CD4-positive, alpha-beta T cell treated with Interleukin-17A for 4 hours (primary cell): ENCODE data around the gene PIAS3.
A peak's percentile ranks its signal among the peaks of the same experiment; 100 is the strongest.

Source experiments
- DNase-seq: peaks from one replicate; pipeline ENCODE4 v3.0.0-alpha.2; 2020; ENCODE audit warnings: mixed read lengths

PIAS3 gene

DNA sequence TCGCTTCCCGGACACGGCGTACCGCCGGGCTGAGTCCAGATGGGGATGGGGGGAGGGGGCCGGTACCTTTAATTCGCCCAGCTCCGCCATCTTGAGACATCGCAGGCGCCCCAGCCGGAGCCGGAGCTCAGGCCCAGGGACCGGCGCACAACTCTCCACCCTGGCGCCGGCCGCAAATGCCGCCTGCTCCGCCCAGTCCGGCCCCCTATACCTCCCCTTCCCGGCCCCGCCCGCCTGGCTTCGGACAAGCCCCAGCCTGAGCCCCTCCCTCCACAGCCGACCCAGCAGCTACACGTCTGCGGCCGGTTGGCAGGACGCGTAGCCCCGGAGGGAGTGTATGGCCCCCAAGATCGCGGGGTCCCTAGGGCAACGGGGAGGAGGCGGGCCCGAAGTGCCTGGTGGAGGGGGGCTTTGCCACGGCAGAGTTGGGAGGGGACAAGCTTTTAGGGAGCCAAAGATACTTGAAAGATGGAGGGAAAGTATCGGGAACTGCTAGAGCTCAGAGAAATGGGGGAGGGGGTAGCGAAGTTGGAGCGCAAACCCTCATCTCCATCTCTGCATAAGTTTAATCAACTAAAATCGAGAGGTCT is at the start of gene PIAS3:
PIAS3 (minus strand) TSS at position 181 of the 590 bp plus-strand sequence; CDS start at position 90, 91 bp downstream.
- peak; percentile 87 for DNase-seq

DNA sequence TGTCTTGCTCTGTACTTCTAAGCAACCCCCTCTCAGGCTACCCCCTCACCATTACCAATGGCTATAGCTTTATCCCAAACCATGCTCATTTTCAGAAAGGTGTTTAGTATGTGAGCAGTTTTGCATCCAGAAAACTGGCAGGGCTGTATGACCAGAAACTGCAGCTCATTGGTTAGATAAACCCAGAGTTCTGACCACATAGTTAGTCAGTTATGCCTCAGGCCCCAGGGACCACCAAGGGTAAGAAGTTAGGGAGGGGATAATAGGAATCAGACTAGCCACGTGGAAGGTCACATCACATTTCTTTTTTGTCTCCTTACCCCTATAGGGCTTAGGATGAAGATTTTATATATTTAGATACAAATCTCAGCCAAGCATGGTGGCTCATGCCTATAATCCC is 49.8 kb upstream of the PIAS3 start:
- no peak for DNase-seq

GRCh38 chr1:145906954-145907753 is 48.3 kb upstream of the PIAS3 start:
- no peak for DNase-seq

GRCh38 chr1:145901312-145902021 is 42.6 kb upstream of the PIAS3 start:
- DNase-seq: no peak

- no peak for DNase-seq
Observed at GRCh38 chr1:145898756-145899155, 39.9 kb upstream of the PIAS3 start.

GRCh38 chr1:145897969-145898368 is 39.1 kb upstream of the PIAS3 start:
- no peak for DNase-seq

GRCh38 chr1:145895471-145895870 is 36.6 kb upstream of the PIAS3 start:
- DNase-seq: no peak

DNA sequence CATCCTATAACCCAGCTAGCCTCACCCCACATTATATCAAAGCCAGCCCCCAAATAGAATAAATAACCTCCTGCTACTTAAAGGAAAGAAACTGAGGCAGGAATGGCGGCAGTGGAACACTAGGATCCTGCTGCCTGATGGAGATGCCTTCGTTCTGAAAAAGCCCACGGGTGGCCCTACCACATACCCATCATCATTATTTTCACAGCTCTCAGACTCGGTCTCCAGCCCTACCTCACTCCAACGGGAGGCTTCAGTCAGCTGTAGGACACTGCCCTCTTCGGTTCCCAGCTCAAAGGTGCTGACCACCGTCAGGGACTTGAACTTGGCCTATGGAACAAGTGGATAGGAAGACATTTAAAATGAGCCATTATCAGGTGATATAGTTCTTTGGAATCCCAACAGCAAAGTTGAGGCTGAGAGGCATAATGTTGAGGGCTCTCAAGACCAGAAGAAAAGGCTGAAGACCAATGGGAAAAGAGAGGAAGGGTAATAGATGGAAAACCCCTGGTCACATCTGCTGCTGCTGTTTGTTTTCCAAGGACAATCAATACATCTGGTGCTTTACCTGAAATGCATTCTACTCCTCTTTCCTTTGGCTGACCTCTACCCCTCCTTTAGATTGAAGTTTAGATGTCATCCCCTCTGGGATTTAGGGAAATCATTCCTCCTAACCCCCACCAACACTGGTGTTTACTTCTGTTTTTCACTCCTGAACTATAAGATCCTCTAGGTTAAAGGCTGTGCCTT is 34.6 kb upstream of the PIAS3 start:
- no peak for DNase-seq

DNA sequence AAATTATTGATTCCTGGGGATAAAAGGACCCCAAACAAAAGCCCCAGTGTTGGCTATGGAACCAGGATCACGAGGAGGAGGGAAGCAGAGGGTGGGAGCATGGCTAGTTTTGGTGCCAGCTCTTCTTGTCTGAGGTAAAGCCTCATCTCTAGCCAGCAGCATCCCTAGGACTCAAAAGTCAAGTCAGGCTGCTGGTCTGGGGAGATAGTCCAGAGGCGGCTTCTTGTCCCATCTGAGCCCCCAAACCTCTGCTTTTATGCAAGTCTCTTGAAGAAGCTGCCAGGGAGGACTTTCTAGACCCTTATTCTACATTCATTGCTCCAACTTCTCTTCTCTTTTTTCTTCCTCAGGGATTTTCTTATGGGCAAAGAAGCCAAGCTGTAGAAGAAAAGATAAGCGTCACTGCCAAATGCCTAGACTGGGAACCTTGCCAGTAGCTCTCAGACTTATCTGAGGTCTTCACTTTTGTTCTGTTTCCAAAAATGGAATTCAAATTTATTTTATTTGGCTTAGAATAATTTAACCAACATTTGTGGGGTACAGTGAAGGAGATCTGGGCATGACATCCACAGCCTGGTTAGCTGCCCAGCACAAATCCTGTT is 33.7 kb upstream of the PIAS3 start:
- DNase-seq: no peak

DNA sequence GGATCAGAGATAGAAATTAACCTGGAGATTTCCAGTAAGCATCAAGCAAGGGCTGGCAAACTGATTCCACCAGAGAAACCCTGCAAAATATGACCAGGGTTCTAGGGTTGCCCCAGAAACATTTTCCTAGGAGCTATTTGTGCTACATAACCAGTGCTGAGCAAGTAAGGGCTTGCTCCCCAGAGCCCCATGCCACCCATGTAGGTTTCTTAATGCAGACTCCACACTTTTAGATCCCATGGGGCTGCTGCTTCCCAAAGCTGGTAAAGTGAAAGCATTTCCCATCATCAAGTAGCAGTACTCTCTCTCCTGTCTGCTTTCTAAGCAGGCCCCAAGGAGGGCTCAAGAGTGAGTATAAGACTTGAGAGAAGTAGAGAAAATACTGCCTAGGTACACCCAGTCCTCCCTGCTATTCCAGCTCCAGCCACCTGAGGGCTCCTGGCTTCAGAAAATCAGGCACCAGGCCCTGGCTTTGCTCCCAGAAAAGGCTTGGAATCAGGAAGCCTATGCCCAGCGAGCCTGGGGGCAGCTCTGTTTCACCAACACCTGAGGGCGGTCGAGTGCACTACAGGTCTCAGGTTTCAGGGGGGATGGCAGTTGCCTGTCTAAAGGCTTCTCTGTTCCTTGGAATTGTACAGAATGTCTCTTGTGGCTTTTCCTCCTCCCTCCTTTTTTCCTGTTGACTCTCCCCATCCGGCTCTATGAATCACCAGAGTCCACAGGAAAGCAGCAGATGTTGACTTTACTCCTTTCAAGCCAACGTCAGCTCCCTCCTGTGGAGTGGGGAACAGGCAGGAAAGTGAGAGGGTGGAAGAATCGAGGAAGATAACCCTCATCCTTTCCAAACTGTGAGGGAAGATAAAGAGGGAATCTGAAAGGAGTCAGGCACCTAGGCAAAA is 33.0 kb upstream of the PIAS3 start:
- DNase-seq: peak; percentile 69

- no peak for DNase-seq
Observed at GRCh38 chr1:145891143-145891542, 32.3 kb upstream of the PIAS3 start.

DNA sequence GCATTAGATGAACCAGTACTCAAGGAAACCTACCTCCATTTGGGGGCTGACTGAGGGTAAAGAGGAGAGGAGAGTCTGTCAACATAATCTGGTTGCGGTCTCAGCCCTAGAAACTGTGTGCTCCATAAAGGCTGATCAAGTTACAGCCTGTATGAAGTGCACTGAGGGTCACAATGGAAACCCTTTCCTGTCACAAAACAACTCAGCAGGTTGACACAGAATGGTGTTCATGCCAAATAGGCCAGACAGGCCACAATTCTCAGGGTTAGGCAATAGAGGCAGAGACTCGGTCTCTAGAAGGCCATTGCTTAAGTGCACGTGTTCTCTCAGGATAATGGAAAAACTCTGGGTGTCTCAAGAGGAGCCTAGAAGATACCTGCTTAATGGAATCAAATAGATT is 30.8 kb upstream of the PIAS3 start:
- no peak for DNase-seq

DNA sequence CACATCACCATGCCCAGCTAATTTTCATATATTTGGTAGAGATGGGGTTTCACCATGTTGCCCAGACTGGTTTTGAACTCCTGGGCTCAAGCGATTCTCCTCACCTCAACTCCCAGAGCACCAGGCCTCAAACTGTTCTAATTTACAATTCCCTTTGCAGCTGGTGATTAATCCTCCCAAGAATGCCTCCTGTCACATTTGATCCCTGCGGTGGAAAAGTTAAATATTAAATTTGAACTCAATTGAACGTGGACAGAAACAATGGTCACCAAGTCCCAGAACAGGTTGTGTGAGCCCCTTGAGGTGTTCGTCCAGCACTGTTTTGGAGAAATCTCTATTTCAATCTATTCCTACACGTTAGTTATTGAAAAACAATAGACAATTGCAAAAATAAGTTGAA is 28.8 kb upstream of the PIAS3 start:
- DNase-seq: no peak

GRCh38 chr1:145886816-145887215 is 27.9 kb upstream of the PIAS3 start:
- no peak for DNase-seq

GRCh38 chr1:145886390-145886789 is 27.5 kb upstream of the PIAS3 start:
- no peak for DNase-seq

- DNase-seq: peak; percentile 93
Observed at GRCh38 chr1:145885738-145886287, 26.9 kb upstream of the PIAS3 start, which contains the start of gene ANKRD35. Gene ANKRD35, minus strand, starts transcription at chr1:145885866. Its CDS starts 108 bp downstream, at chr1:145885758.

DNA sequence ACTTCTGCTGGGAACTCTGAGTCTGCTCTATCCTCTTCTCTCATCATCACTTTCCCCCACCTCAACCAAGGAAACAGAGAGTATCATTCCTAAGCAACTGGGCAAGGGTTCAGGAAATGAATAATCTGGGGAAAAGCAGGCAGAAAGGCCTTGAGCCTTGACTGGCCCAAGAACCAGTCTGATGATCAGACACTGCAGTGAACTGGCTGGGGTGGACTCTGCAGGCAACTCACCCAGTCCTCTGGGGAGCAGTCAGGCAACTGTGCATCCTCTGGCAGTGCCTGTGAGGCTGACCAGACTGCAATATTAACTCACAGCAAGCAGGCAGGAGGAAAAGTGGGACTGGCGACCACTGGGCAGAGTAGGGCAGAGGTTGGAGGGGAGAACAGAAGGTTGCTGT is 25.8 kb upstream of the PIAS3 start:
- DNase-seq: no peak

DNA sequence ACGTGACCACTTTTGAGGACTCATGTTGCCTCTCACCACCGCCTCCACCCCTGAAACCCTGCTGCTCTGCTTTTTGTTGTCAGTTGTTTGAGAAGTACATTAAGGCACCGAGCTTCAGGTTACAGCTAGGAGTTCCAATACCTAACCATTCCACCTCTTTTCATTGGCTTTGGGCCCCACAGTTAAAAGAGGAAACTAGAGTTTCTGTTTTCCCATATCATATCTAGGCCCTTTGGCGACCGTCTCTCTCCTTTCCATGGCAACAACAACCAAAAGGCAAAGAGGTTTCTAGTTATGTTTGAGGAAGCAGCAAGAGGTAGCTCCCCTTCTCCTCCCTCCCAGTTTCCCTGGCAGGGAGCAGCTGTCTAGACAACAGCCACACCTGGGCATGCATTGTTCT is 20.9 kb upstream of the PIAS3 start:
- DNase-seq: no peak

- no peak for DNase-seq
Observed at GRCh38 chr1:145878724-145879123, 19.8 kb upstream of the PIAS3 start.

GRCh38 chr1:145877923-145878486 is 19.1 kb upstream of the PIAS3 start:
- DNase-seq: no peak

GRCh38 chr1:145874646-145875045 is 15.8 kb upstream of the PIAS3 start:
- no peak for DNase-seq
